OCI-LY3 (cell line): ENCODE measurements around the gene GJA9.

Experiments
- CTCF ChIP-seq: fragments of 200-600, 300-600 bp; sonication (generic); IDR thresholded peaks from 2 replicates; pipeline ENCODE4 v1.5.1; 2014; ENCODE audit warnings: antibody characterized with exemption, low read length, low read depth
- EZH2phosphoT487 ChIP-seq: fragments of 200-600 bp; shearing (Covaris generic); IDR thresholded peaks from 2 replicates; pipeline ENCODE4 v1.6.1; 2018; ENCODE audit warnings: antibody characterized with exemption, mixed run types, low read depth

- TF ChIP-seq CTCF (no peak), EZH2phosphoT487 (no peak)
These were observed 21.6 kb downstream of the GJA9 start, which contains the start of gene RRAGC for GRCh38 chr1:38859561-38860453.
